ENCODE measurements around the gene IFIT5. TPM values are rescaled to one million over a fixed set of nuclear protein-coding genes. Genes with fewer than 3 reads are reported as not detected.

The IFIT5 gene
- polyA plus RNA-seq, 1 donor (not counting 4 experiments of a cell fraction or from before 2014, with no cell fraction given): 15.8 TPM

DNA sequence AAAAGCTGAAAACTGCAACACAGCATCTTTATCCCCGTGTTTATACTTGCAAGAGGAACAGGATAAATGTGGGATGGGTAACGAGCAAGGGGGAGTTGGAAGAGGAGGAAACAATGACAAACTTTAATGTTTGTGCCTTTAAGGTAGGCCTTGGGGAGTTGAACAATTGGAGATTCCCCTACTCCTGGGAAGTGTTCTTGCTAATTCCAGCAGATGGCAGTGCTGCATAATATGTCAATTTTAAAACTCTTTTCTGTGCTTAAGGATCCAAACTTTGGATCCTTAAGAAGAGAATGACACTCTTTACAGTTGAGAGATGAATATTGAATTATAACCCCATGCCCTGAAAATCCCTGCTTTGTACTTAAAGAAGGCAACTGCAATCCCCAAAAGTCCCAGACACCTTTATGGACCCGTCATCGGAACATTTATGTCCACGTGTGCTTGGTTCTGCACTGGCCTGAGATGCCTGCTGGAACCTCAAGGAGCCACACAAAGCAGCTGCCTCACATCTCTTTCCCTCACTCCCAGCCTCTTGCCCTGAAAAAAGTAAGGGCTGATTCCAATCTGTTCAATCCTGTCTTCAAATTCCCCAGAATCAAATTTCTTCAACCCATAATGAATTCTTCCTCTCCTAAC is 12.0 kb downstream of the IFIT5 start:
- no peaks in the 10 kb centered on the region for H3K9me1 ChIP-seq (ENCODE audit: control insufficient read depth, extremely low read depth, insufficient read depth, low read length)
- H3K9me3 ChIP-seq (ENCODE audit: control insufficient read depth, low read depth, low read length): no peaks in the 10 kb centered on the region
- no peak overlapping the region for H3K27ac ChIP-seq (ENCODE audit: control insufficient read depth, insufficient read depth, low read length)
- FAIRE-seq (peak; percentile 94), DNase-seq (ENCODE audit: low read depth, low spot score) (no peak)
- peak overlapping the region; percentile 58 for H2AFZ ChIP-seq (ENCODE audit: control insufficient read depth, low read length)
- no peaks in the 10 kb centered on the region for H4K20me1 ChIP-seq (ENCODE audit: control insufficient read depth, extremely low read depth, insufficient read depth, low read length)
- dilution Hi-C loops (cut with MboI; ENCODE audit: extremely low pct_ligation_motif_present, low sequenced_read_pairs): no loop called here
- no peak overlapping the region for H3K4me3 ChIP-seq (ENCODE audit: control insufficient read depth in 2 of 3, extremely low read depth in 1 of 3, insufficient read depth in 2 of 3, low read depth in 1 of 3, low read length in 3 of 3)
- TF ChIP-seq, protein P1, sequence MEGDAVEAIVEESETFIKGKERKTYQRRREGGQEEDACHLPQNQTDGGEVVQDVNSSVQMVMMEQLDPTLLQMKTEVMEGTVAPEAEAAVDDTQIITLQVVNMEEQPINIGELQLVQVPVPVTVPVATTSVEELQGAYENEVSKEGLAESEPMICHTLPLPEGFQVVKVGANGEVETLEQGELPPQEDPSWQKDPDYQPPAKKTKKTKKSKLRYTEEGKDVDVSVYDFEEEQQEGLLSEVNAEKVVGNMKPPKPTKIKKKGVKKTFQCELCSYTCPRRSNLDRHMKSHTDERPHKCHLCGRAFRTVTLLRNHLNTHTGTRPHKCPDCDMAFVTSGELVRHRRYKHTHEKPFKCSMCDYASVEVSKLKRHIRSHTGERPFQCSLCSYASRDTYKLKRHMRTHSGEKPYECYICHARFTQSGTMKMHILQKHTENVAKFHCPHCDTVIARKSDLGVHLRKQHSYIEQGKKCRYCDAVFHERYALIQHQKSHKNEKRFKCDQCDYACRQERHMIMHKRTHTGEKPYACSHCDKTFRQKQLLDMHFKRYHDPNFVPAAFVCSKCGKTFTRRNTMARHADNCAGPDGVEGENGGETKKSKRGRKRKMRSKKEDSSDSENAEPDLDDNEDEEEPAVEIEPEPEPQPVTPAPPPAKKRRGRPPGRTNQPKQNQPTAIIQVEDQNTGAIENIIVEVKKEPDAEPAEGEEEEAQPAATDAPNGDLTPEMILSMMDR (optimal IDR thresholded peaks at IDR 0.05 in 1 of 3, IDR thresholded peaks at IDR 0.05 in 1 of 3, conservative IDR thresholded peaks at IDR 0.05 in 1 of 3; ENCODE audit: extremely low read depth in 1 of 3, insufficient read depth in 2 of 3, low read length in 3 of 3): peak; percentile 57 to 76 (median 60)
- no peak for TF ChIP-seq EZH2 (IDR thresholded peaks at IDR 0.05; ENCODE audit: low read length)
- H3K27me3 ChIP-seq (ENCODE audit: control insufficient read depth, extremely low read depth, insufficient read depth, low read length): no peaks in the 10 kb centered on the region
- no peak overlapping the region for H3K4me2 ChIP-seq (ENCODE audit: control insufficient read depth, extremely low read depth, insufficient read depth, low read depth, low read length)
- H3K4me1 ChIP-seq (ENCODE audit: control insufficient read depth, extremely low read depth, insufficient read depth, low read length): peaks cover 24% of the 10 kb centered on the region
- no peaks in the 10 kb centered on the region for H3K79me2 ChIP-seq (ENCODE audit: control insufficient read depth, insufficient read depth, low read length)
- H3K9ac ChIP-seq (ENCODE audit: control insufficient read depth, extremely low read depth, insufficient read depth, low read length): no peak overlapping the region
- H3K36me3 ChIP-seq (ENCODE audit: control insufficient read depth in 2 of 2, extremely low read depth in 1 of 2, insufficient read depth in 2 of 2, low read length in 2 of 2): no peaks in the 10 kb centered on the region

DNA sequence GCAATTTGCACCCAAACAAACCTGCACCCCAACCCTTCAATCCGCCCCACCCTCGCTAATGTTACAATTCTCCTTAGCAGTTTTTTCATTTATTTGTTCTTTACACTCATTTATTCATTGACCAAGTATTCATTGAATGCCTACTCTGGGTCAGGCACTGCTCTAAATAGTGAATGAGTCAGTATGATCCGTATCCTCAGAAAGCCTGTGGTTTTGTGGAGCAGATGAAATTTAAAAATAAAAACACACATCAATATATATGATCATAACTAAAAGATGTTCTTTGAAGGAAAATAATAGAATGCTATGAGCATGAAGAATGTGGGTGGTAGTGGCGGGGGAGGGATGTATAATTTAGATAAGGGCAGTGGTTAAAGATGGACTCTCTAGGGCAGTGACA is 13.3 kb downstream of the IFIT5 start:
- Histone ChIP-seq H3K9ac (ENCODE audit: control insufficient read depth, extremely low read depth, insufficient read depth, low read length) (no peak overlapping the region), H3K79me2 (ENCODE audit: control insufficient read depth, insufficient read depth, low read length) (no peaks in the 10 kb centered on the region), H3K9me1 (ENCODE audit: control insufficient read depth, extremely low read depth, insufficient read depth, low read length) (no peaks in the 10 kb centered on the region), H3K27ac (ENCODE audit: control insufficient read depth, insufficient read depth, low read length) (no peak overlapping the region), H3K27me3 (ENCODE audit: control insufficient read depth, extremely low read depth, insufficient read depth, low read length) (no peaks in the 10 kb centered on the region), H3K36me3 (ENCODE audit: control insufficient read depth in 2 of 2, extremely low read depth in 1 of 2, insufficient read depth in 2 of 2, low read length in 2 of 2) (no peaks in the 10 kb centered on the region), H3K9me3 (ENCODE audit: control insufficient read depth, low read depth, low read length) (no peaks in the 10 kb centered on the region), H3K4me3 (ENCODE audit: control insufficient read depth in 2 of 3, extremely low read depth in 1 of 3, insufficient read depth in 2 of 3, low read depth in 1 of 3, low read length in 3 of 3) (no peak overlapping the region), H4K20me1 (ENCODE audit: control insufficient read depth, extremely low read depth, insufficient read depth, low read length) (no peaks in the 10 kb centered on the region), H3K4me1 (ENCODE audit: control insufficient read depth, extremely low read depth, insufficient read depth, low read length) (peaks cover 34% of the 10 kb centered on the region), H3K4me2 (ENCODE audit: control insufficient read depth, extremely low read depth, insufficient read depth, low read depth, low read length) (peak overlapping the region; percentile 27), H2AFZ (ENCODE audit: control insufficient read depth, low read length) (no peak overlapping the region)
- DNase-seq (ENCODE audit: low read depth, low spot score): no peak
- TF ChIP-seq EZH2 (IDR thresholded peaks at IDR 0.05; ENCODE audit: low read length): no peak
- TF ChIP-seq, protein P1 (optimal IDR thresholded peaks at IDR 0.05 in 1 of 3, IDR thresholded peaks at IDR 0.05 in 1 of 3, conservative IDR thresholded peaks at IDR 0.05 in 1 of 3; ENCODE audit: extremely low read depth in 1 of 3, insufficient read depth in 2 of 3, low read length in 3 of 3): no peak
- FAIRE-seq: peak; percentile 59
- dilution Hi-C loops (cut with MboI; ENCODE audit: extremely low pct_ligation_motif_present, low sequenced_read_pairs): no loop called here
